H9 (cell line): ENCODE results near the gene GSK3A. TPM values are rescaled to one million over a fixed set of nuclear protein-coding genes. Genes with fewer than 3 reads are reported as not detected.
A peak's percentile ranks its signal among the peaks of the same experiment; 100 is the strongest.

Source experiments
- DNase-seq: peaks from one replicate; pipeline ENCODE4 v3.0.0-alpha.2; 2017
- H2AFZ ChIP-seq: one replicate; pipeline ENCODE4 v1.6.1; 2013; ENCODE audit warnings: mild to moderate bottlenecking, low read length, control low read depth, moderate library complexity
- H2AK5ac ChIP-seq: 2 replicates; pipeline ENCODE4 v1.6.1; 2013; ENCODE audit warnings: low read length, control low read depth, mixed read lengths; ENCODE audit not compliant: insufficient read length
- H2BK120ac ChIP-seq: one replicate; pipeline ENCODE4 v1.6.1; 2013; ENCODE audit warnings: low read depth, mild to moderate bottlenecking, low read length, control low read depth, inconsistent platforms; ENCODE audit not compliant: poor library complexity, severe bottlenecking
- H2BK12ac ChIP-seq: 2 replicates; pipeline ENCODE4 v1.6.1; 2013; ENCODE audit warnings: low read length, control low read depth, mixed read lengths, low read depth; ENCODE audit not compliant: insufficient read length
- H2BK15ac ChIP-seq: 2 replicates; pipeline ENCODE4 v1.6.1; 2013; ENCODE audit warnings: low read depth, low read length, control low read depth
- H2BK20ac ChIP-seq: one replicate; pipeline ENCODE4 v1.6.1; 2013; ENCODE audit warnings: low read depth, mild to moderate bottlenecking, low read length, control low read depth, inconsistent platforms; ENCODE audit not compliant: poor library complexity, severe bottlenecking
- H2BK5ac ChIP-seq: 2 replicates; pipeline ENCODE4 v1.6.1; 2013; ENCODE audit warnings: low read length, control low read depth, mixed read lengths; ENCODE audit not compliant: insufficient read length
- H3K14ac ChIP-seq: 2 replicates; pipeline ENCODE4 v1.6.1; 2013; ENCODE audit warnings: low read length, control low read depth; ENCODE audit not compliant: insufficient read depth
- H3K18ac ChIP-seq: 2 replicates; pipeline ENCODE4 v1.6.1; 2013; ENCODE audit warnings: low read depth, mild to moderate bottlenecking, mixed read lengths, low read length, control low read depth; ENCODE audit not compliant: insufficient read length
- H3K23ac ChIP-seq: 2 replicates; pipeline ENCODE4 v1.6.1; 2013; ENCODE audit warnings: low read length, control low read depth, mixed read lengths, low read depth; ENCODE audit not compliant: insufficient read length
- H3K23me2 ChIP-seq: 2 replicates; pipeline ENCODE4 v1.6.1; 2013; ENCODE audit warnings: low read depth, mild to moderate bottlenecking, mixed read lengths, low read length, control low read depth; ENCODE audit not compliant: insufficient read length, poor library complexity, severe bottlenecking
- H3K27ac ChIP-seq: 2 replicates; pipeline ENCODE4 v1.5.1; 2013; ENCODE audit warnings: low read length, control low read depth, mixed read lengths, low read depth; ENCODE audit not compliant: insufficient read length
- H3K27me3 ChIP-seq: 2 replicates; pipeline ENCODE4 v1.6.1; 2013; ENCODE audit warnings: low read length, control low read depth, inconsistent platforms; ENCODE audit not compliant: insufficient read depth
- H3K4ac ChIP-seq: 2 replicates; pipeline ENCODE4 v1.6.1; 2013; ENCODE audit warnings: low read depth, mild to moderate bottlenecking, control low read depth, inconsistent platforms, low read length, moderate library complexity
- H3K4me1 ChIP-seq: 2 replicates; pipeline ENCODE4 v1.6.1; 2013; ENCODE audit warnings: low read length, control low read depth, inconsistent platforms; ENCODE audit not compliant: insufficient read depth
- H3K4me2 ChIP-seq: 2 replicates; pipeline ENCODE4 v1.6.1; 2013; ENCODE audit warnings: low read length, control low read depth, mixed read lengths; ENCODE audit not compliant: insufficient read length, insufficient read depth
- H3K56ac ChIP-seq: 2 replicates; pipeline ENCODE4 v1.6.1; 2013; ENCODE audit warnings: low read depth, mild to moderate bottlenecking, mixed read lengths, low read length, control low read depth; ENCODE audit not compliant: insufficient read length
- H3K79me1 ChIP-seq: 2 replicates; pipeline ENCODE4 v1.6.1; 2013; ENCODE audit warnings: low read depth, mild to moderate bottlenecking, moderate library complexity, low read length, control low read depth, inconsistent platforms; ENCODE audit not compliant: insufficient read depth, poor library complexity, severe bottlenecking
- H3K79me2 ChIP-seq: 2 replicates; pipeline ENCODE4 v1.6.1; 2013; ENCODE audit warnings: low read length, control low read depth, inconsistent platforms; ENCODE audit not compliant: insufficient read depth
- H3K9ac ChIP-seq: 2 replicates; pipeline ENCODE4 v1.6.1; 2013; ENCODE audit warnings: low read length, control low read depth, mixed read lengths; ENCODE audit not compliant: insufficient read length; ENCODE audit errors: extremely low read depth
- H3K9me3 ChIP-seq: one replicate; pipeline ENCODE4 v1.6.1; 2013; ENCODE audit warnings: low read depth, low read length, inconsistent platforms; ENCODE audit not compliant: control insufficient read depth
- H3T11ph ChIP-seq: one replicate; pipeline ENCODE4 v1.6.1; 2013; ENCODE audit warnings: mild to moderate bottlenecking, low read length, control low read depth, inconsistent platforms
- H4K20me1 ChIP-seq: one replicate; pipeline ENCODE4 v1.6.1; 2013; ENCODE audit not compliant: control insufficient read depth, insufficient read length, insufficient read depth
- H4K5ac ChIP-seq: 2 replicates; pipeline ENCODE4 v1.6.1; 2013; ENCODE audit warnings: low read depth, mild to moderate bottlenecking, mixed read lengths, low read length, control low read depth; ENCODE audit not compliant: insufficient read length
- H4K8ac ChIP-seq: replicated peaks from 2 replicates; pipeline ENCODE4 v1.6.1; 2013; ENCODE audit warnings: low read length, control low read depth, mixed read lengths, low read depth; ENCODE audit not compliant: insufficient read length
- H4K91ac ChIP-seq: 2 replicates; pipeline ENCODE4 v1.6.1; 2013; ENCODE audit warnings: low read depth, mild to moderate bottlenecking, moderate library complexity, mixed read lengths, low read length, control low read depth; ENCODE audit not compliant: insufficient read length
- H3K27ac Mint-ChIP-seq, 3 experiments: 2 replicates in 2 of 3; 3 replicates in 1 of 3; pipeline ENCODE4 v1.8.0; 2020 to 2021; ENCODE audit warnings: mixed read lengths in 3 of 3, mild to moderate bottlenecking in 1 of 3, moderate library complexity in 1 of 3
- H3K27me3 Mint-ChIP-seq: 2 replicates; pipeline ENCODE4 v1.8.0; 2021; ENCODE audit warnings: low read depth, mild to moderate bottlenecking, moderate library complexity, mixed read lengths
- H3K36me3 Mint-ChIP-seq, 3 experiments: 2 replicates in 2 of 3; 3 replicates in 1 of 3; pipeline ENCODE4 v1.8.0; 2020 to 2021; ENCODE audit warnings: low read depth in 3 of 3, mixed read lengths in 3 of 3; ENCODE audit not compliant: insufficient read depth in 1 of 3
- H3K4me1 Mint-ChIP-seq, 2 experiments: 2 replicates each; pipeline ENCODE4 v1.8.0; 2020; ENCODE audit warnings: mixed read lengths in 2 of 2
- H3K4me3 Mint-ChIP-seq, 2 experiments: 2 replicates in 1 of 2; 3 replicates in 1 of 2; pipeline ENCODE4 v1.8.0; 2020 to 2021; ENCODE audit warnings: mild to moderate bottlenecking in 2 of 2, mixed read lengths in 2 of 2, moderate library complexity in 1 of 2
- H3K9me3 Mint-ChIP-seq, 2 experiments: 2 replicates in 1 of 2; 3 replicates in 1 of 2; pipeline ENCODE4 v1.8.0; 2020; ENCODE audit warnings: mild to moderate bottlenecking in 2 of 2, mixed read lengths in 2 of 2, moderate library complexity in 1 of 2
- CTCF ChIP-seq: fragments of 200-600 bp; sonication (generic); conservative IDR thresholded peaks from 3 replicates; pipeline ENCODE4 v1.8.0; 2021; ENCODE audit warnings: antibody characterized with exemption, mild to moderate bottlenecking
- WGBS: extraction: QIAGEN DNeasy Blood & Tissue Kit; methylation state at CpG from one replicate; pipeline ENCODE4 v1.1.7; 2013; ENCODE audit warnings: missing lambda C conversion rate, low lambda C conversion rate, mixed read lengths; ENCODE audit not compliant: insufficient read length; ENCODE audit errors: extremely low coverage; 5-methylcytosine and 5-hydroxymethylcytosine counted together
- total RNA-seq: library from RNA; stranded (reverse); gene quantifications from 2 replicates; pipeline ENCODE4 v1.2.1, GENCODE V29; 2021

Gene GSK3A
- total RNA-seq, 1 experiment from 2014 or later: 52.4 TPM

- Mint-ChIP-seq H3K27ac (peak overlapping the region in 2 of 3 experiments; percentile 55 to 68; a peak in 3 of 7 replicates), H3K27me3 (no peaks in the 10 kb centered on the region), H3K4me1 (peaks cover 20 to 25% of the 10 kb centered on the region in 2 experiments), H3K4me3 (no peak overlapping the region; a peak in 3 of 5 replicates), H3K9me3 (no peaks in the 10 kb centered on the region; a peak in 1 of 5 replicates), H3K36me3 (peaks cover 4 to 23% (median 16%) of the 10 kb centered on the region in 3 experiments; a peak in 6 of 7 replicates)
- H3K18ac ChIP-seq: no peak overlapping the region
- no peak overlapping the region for H4K8ac ChIP-seq
- no peak overlapping the region for H2BK20ac ChIP-seq
- H4K20me1 ChIP-seq: no peaks in the 10 kb centered on the region
- DNase-seq: no peak
- no peak overlapping the region for H2BK120ac ChIP-seq
- H3K9ac ChIP-seq: peak overlapping the region; percentile 12
- no peaks in the 10 kb centered on the region; the same call in 1 of the 2 replicates for H3K4me1 ChIP-seq
- H2BK15ac ChIP-seq: no peak overlapping the region
- no peaks in the 10 kb centered on the region for H3K27me3 ChIP-seq
- H3T11ph ChIP-seq: no peak overlapping the region
- H3K4me2 ChIP-seq: peak overlapping the region; percentile 92
- H3K79me2 ChIP-seq: no peaks in the 10 kb centered on the region
- no peak overlapping the region for H3K4ac ChIP-seq
- no peak overlapping the region for H3K27ac ChIP-seq
- H4K5ac ChIP-seq: no peak overlapping the region
- no peaks in the 10 kb centered on the region for H3K9me3 ChIP-seq
- H4K91ac ChIP-seq: no peak overlapping the region
- H2AK5ac ChIP-seq: no peak overlapping the region
- no peak overlapping the region for H3K23ac ChIP-seq
- no peak overlapping the region for H2BK5ac ChIP-seq
- no peak overlapping the region for H2BK12ac ChIP-seq
- WGBS: no CpG with 5 or more reads among the region's 18 CpGs
- TF ChIP-seq CTCF: no peak
- no peak overlapping the region for H2AFZ ChIP-seq
- H3K14ac ChIP-seq: no peak overlapping the region
- peaks cover 9% of the 10 kb centered on the region for H3K23me2 ChIP-seq
- H3K56ac ChIP-seq: no peak overlapping the region
- H3K79me1 ChIP-seq: no peaks in the 10 kb centered on the region
Observed at GRCh38 chr19:42270346-42271044, 28.1 kb upstream of the GSK3A start.
